ENCODE measurements around the gene DDIAS.
"Not testable (repeated sequence)": the region's sequence is repeated elsewhere in the genome, so short reads cannot be mapped to it uniquely, and the experiment has no call there.

Gene DDIAS

DNA sequence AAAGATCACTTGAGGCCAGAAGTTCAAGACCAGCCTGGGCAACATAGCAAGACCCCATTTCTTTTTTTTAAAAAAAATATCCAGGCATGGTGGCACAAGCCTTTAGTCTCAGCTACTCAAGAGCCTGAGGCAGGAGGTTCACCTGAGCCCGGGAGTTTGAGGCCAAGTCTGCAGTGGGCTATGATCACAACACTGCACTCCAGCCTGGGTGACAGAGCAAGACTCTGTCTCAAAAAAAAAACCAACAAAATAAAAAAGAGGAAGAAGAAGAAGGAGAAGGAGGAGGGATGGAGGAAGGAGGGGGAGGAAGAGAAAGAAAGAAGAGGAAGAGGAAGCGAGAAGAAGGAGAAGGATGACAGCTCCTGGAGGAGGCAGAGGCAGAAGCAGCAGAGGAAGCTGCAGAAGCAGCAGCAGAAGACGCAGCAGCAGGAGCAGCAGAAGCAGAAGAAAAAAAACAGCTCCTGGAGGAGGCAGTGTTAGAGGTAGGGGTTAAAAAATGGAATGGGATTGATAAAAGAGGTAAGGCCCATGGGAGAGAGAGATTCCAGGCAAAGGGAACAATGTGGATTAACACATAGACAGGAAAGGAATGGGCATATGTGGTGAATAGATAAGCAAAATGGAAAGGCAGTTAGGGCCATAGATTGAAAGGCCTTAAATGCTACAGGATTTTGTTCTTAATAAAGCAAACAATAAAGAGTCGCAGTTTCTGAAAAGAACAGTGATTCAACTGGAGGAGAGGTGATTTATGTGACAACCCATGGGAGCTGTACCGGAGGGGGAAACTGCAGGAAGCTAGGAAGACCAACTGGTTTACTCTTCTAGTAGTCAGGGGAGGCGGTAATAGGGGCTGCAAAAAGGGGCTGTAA lies 12.2 kb upstream of the DDIAS start:
- DNase-seq (ENCODE audit: low spot score), result peak; percentile 31

DNA sequence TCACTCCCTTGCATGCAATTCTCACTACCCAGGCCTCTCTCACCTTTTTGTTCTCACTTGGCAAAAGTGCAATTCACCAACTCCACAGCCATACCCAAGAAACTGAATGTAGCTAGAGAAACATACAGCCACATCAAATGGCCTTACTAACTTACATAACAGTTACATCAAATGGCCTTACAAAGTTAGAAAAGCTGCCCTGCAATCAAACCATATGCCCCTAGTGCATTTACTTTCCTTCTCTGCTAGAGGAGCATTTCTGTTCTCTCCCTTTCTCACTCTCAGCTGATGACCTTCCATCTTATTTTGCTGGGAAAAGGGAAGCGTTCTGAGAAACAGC lies 11.6 kb upstream of the DDIAS start:
- no peak for DNase-seq (ENCODE audit: low spot score)

DNA sequence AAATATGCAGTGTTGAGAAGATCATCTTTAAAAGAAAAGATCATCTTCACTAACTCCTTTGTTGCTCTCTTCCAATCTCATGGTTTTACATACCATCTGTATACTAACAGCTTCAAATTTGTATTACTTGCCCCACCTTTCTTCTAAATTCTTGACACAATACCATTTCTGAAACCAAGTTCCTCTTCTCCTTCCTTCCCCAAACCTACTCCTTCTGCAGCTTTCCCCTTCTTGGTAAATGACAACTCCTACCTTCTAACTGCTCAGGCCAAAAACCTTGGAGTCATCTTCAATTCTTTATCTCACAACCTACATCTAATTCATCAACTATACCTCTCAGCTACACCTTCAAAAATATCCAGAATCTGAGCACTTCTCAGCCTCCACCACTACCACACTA lies 10.6 kb upstream of the DDIAS start:
- no peak for DNase-seq (ENCODE audit: low spot score)

DNA sequence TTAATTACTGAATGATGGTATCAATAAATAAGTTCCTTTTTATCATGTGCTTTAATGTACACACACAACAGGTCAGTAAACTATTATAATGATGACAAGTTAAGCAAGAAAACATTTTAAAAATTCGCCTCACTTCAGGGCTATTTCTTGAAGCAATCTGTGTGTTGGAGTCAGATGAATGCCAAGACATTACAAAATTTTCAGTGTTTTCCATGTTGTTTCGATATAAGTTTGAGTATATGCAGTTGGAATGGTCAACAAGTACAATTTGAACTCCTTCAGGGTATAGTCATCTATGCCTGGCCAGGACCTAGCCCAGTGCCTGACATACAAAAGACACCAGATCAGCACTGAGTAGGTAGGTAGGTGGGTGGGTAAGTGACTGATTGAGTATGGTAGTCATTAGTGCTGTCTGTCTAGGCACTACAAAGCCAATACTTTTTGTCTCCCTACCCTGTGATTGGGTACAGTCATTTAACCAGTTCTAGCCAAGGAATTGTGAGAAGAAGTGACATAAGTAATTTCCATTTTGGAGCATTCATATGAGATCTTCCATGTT lies 8.8 kb upstream of the DDIAS start:
- no peak for DNase-seq (ENCODE audit: low spot score)

DNA sequence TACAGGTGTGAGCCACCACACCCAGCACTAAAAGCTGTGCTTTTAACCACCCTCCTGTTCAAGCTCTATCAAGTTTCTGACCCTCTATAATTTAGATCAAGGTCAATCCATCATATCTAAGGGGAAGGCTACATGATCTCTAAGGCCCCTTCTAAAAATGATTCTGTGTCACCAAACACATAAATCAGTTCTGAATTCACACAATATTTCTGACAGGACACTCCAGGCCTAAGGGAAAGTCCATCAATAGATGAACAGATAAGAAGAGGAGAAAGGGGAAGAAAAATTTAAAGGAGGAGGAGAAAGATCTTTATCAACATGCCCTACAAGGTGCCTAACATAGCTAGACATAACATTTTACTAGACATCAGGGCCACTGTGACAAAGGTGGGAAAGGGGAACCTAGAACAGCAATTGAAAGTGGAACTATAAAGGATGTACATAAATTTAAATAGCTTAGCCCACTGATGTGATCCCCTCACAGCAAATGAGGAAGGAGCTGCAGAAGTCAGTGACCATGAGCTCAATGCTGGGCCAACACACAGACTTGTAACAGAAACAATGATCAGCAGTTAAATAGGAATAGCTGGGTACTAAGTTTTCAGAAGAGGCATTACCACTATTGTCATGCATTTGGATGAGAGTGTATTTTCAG lies 6.0 kb upstream of the DDIAS start:
- peak; percentile 61 for DNase-seq (ENCODE audit: low spot score)

DNA sequence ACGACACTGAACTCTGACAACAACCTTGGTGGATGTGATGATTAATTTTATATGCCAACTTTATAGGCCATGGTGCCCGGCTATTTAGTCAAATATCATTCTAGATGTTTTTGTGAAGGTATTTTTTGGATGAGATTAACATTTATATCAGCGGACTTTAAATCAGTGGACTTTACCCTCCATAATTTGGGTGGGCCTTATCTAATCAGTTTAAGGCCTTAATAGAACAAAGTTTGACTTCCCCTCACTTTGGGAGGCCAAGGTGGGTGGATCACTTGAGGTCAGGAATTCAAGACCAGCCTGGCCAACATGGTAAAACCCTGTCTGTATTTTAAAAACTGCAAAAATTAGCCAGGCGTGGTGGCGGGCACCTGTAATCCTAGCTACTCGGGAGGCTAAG lies 5.4 kb upstream of the DDIAS start:
- DNase-seq (ENCODE audit: low spot score), result no peak

DNA sequence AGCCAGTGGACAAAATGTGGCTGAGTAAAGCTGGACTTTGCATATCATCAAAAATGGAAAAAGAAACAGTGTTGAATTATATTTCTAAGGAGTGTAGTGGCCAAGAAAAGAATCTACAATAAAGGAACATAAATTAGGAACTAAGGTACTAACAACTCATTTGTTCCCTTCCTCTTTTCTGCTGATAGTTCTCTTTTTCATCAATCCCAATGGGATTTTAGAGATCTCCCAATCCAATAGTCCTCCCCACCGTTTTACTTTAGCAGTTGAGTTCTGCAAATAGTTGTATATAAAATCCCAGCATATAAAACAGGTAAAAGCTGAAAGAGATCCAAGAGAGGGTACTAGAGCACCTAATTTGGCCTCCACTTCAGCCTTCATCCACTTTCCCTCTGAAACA lies 3.3 kb upstream of the DDIAS start:
- no peak for DNase-seq (ENCODE audit: low spot score)

DNA sequence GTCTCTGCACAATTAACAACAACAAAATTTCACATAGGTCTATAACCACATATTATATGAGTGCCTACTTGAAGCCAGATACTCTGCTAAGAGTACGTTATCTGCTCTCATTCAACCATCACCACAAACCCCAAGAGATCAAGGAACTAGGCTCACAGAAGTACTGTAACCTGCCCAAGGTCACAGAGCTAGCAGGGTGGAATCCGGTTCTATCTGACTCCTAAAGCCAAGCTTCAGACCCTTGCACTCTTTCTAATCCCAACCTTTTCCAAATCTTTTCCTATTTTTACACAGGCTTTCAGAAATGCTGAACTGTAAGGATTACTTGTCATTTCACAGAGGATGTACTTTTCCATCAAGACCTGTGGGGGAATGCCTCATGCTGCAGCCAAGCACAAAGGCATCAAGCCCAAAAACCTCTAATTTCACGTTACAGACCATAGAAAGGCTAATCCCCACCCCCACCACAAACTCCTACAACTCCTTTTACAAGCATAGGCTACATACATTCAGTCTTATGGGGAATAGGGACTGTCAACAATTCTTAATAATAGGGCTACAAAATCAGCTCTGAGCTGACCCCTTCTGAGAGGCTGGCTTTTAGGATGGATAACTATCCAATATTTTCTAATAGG lies 2.2 kb upstream of the DDIAS start:
- DNase-seq (ENCODE audit: low spot score), result peak; percentile 56

DNA sequence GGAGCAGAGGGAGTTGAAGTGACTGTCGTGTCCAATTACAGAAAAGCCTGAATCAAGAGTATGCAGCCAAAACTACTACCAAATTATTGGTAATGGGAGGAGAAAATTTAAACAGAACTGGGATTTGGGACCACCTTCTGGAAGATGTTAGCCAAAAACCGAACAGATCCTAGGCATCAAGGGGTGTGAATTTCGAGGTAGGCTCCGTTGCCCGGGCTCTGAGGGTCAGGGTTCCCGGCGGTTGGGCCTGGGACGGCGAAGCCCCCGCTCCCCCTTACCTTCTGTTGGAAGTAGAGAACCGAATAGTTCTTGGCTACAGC lies 1.6 kb upstream of the DDIAS start:
- DNase-seq (ENCODE audit: low spot score), result no peak

DNA sequence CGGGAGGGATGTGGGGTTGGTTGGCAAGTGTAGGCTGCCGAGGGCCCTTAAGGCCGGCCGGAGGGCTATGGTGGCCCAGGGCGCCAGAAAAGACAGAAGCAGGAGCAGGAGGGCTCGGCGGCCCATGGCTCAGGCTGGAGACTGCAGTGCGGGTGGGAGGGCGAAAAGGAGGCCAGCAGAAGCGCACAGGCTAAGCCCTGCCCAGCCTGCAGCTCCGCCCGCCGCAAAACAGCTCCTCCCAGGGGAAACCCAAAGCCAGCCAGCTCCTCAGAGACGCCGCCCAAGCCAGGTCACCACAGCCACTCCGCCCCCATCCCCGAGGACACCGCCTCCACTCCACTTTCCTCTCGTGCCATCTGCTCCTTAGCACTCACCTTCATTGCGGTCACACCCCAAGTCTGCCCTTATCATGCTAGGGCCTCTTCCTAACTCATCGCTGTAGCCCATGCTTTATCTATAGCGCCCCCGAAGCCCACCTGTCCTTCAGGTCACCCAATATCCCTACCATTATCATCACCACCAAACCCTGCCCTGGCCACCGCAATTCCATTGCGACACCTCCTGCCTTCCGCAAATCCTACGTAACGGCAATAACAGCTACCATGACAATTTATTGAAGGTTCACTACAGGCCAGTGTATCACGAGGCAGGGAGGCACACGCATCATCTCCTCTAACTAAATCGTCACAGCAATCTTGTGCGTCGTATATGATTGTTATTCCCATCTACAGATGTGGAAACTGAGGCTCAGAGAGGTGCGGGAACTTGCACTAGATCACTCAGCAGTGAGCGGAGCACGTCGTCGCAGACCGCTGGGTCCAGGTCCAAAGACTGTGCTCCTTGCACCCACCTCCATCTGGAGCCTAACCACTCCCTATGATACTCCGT lies 1.0 kb upstream of the DDIAS start, which contains the start of gene PRCP:
PRCP (minus strand) TSS at position 154 of the 888 bp plus-strand sequence; CDS start at position 126, 28 bp downstream.
- DNase-seq (ENCODE audit: low spot score), result peak; percentile 94

DNA sequence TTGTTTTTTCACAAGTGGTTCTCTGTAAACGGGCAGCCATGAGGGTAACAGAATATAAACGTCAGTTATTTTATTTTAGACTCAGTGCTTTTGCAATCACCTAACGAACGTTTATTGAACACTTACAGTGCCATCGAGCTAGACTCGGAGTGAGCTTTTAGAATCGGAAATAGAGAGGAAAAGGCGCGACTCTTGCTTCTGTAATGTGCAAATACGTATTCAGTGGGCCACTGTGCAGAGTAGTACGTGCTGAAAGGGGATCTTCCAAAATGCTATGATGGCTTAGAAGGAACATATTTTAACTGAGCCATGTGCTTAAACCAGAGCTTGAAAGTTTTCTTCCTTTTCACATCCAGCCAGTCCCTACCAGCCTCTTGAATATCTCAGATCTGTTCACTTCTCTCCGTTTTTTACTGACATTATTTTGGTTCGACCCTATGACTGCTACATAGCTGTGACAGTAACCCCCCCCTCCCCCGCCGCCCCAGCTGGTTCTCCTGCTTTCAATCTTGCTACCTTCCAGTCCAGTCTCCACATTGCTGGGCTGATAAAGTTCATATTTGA lies 468 bp downstream of the DDIAS start:
- DNase-seq (ENCODE audit: low spot score), result no peak

DNA sequence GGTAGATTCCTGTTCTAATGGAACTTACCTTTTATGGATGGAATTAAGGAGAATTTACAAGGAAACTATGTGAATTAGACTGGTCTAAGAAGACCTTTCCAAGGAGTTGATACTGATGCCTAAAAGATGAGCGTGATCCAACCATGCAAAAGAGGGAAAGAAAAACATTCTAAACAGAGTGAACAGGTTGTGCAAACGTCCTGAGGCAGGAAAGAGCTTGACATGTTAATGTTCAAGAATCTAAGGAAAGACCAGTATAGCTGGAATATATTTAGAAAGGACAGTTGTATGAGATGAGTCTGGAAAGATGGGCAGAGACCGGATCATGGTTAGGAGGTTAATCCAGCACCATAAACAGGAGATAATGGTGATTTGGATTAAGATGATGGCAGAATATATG lies 1.3 kb downstream of the DDIAS start:
- DNase-seq (ENCODE audit: low spot score), result no peak

DNA sequence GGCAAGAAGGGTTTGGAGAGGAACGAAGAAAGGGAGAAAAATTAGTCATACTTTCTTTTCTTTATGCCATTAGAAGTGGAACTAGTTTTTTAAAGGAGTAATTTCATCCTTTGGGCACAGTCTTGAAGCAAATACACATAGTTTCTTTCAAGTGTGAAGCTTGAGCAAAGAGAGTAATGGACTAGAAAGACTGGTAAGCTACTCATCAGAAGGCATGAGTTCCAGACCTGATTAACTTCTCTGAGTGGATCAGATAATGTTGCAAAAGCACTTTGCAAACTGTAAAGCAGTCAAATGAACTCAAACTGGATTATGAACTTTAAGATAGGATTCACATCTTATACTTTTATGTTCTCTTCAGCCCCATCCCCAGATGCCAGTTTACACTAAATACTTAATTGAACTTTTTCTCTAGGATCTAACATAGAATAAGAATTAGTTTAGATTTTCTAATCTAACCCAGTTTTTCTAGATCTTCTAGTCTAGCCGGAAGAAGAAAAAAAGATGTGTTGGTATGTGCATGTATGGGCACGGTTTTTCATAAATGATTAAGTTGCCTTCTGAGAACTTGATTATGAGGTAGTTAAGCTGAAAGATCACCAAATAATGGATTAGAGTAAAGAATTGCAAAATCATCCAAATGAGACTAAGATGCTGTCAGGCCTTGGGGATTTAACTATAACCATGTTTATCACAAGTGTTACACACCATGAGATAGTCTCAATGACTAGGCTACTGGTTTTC lies 2.5 kb downstream of the DDIAS start:
- DNase-seq (ENCODE audit: low spot score), result no peak

DNA sequence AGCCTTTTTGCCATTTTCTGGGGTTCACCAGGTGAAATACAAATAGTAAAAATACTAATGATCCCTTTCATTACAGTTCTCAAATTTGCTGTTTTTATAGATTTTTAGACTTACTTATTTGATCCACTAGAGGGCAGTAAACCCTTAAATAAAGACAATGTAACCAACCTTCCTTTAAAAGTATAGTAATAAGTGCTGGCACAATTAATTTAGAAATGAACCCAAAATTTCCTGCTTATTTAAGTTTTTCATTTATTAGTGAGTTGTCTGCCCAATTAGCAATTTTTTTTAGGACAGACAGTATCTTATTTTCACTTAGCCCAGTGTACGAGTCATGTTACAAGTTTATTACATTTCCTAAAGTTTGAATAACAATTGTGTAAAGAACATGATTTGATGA lies 4.7 kb downstream of the DDIAS start:
- DNase-seq (ENCODE audit: low spot score), result peak; percentile 69

DNA sequence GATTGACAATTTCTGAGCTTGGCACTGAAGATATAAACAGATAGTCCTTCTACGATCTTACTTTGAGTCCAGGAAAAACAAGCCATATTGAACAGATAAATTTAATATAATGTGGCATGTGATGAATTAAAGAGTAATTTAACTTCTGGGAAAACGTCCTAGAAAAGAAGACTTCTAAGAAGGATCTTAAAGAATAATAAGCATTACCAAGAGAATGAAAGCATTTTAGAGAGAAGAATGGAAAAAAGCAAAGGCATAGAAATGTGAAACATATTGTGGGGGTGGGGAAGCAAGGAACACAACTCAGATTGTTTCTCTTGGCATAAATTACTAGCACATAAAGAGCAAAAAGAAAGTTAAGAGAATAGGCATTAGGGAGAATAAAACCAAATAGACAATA lies 5.4 kb downstream of the DDIAS start:
- no peak for DNase-seq (ENCODE audit: low spot score)

DNA sequence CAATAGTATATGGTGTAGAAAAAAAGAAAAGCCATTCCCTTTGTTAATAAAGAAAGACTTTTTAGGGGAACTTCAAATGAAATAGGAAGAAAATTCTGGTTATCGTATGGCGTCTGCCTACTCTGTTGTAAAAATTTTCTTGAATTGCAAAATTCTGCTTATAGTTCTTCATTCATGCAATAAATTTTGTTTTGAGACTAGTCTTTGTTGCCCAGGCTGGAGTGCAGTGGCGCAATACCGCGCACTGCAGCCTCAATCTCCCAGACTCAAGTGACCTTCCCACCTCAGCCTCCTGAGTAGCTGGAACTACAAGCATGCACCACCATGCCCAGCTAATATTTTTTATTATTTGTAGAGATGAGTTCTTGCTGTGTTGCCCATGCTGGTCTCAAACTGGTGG lies 5.8 kb downstream of the DDIAS start:
- no peak for DNase-seq (ENCODE audit: low spot score)

DNA sequence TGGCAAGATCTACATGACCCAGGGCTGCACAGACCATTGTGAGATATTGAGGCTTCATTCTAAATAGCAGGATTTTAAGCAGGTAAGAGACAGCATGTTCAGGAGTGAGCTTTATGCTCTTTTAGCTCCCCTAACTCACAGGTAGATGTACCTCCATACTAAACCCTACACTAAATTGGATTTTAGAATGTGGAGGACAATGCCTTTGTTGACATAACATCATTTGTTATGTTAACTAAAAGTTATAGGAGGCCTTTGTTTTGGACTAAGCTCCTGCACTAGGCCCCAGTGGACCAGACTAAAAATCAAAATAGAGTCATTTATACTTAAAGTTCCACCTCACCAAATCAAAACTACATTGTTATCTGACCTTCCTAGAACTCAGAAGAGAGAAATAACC lies 6.8 kb downstream of the DDIAS start:
- DNase-seq (ENCODE audit: low spot score), result no peak

DNA sequence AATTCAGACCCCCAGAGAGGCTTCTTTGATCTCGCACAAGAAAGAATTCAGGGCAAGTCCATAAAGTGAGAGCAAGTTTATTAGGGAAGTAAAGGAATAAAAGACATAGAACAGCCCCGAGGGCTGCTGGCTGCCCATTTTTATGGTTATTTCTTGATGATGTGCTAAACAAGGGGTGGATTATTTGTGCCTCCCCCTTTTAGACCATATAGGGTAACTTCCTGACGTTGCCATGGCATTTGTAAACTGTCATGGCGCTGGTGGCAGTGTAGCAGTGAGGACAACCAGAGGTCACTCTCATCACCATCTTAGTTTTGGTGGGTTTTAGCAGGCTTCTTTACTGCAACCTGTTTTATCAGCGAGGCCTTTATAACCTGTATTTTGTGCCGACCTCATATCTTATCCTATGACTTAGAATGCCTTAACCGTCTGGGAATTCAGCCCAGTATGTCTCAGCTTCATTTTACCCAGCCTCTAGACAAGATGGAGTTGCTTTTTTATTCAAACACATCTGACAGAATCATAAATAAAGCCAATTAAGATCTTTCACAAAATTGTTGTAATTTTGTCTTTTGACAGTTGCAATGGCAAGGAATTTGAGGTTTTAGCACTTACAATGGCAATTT lies 7.6 kb downstream of the DDIAS start:
- no peak for DNase-seq (ENCODE audit: low spot score)

DNA sequence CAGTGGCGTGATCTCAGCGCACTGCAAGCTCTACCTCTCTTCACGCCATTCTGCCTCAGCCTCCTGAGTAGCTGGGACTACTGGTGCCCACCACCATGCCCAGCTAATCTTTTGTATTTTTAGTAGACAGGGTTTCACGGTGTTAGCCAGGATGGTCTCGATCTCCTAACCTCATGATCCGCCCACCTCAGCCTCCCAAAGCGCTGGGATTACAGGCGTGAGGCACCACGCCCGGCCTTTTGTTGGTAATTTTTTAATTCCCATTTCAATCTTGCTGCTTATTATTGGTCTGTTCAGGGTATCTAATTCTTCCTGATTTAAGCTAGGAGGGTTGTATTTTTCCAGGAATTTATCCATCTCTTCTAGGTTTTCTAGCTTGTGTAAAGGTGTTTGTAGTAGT lies 18.2 kb downstream of the DDIAS start:
- not testable (repeated sequence) for DNase-seq (ENCODE audit: low spot score)

DNA sequence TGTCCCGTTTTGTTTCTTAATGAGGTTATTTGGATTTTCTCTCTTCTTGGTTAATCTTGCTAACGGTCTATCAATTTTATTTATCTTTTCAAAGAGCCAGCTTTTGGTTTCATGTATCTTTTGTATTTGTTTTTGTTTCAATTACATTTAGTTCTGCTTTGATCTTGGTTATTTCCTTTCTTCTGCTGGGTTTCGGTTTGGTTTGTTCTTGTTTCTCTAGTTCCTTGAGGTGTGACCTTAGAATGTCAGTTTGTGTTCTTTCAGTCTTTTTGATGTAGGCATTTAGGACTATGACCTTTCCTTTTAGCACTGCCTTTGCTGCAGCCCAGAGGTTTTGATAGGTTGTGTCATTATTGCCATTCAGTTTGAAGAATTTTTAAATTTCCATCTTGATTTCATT lies 18.7 kb downstream of the DDIAS start:
- peak; percentile 16 for DNase-seq (ENCODE audit: low spot score)

Data from NAMALWA (cell line).